ENCODE data around the gene ELMO3. TPM values are rescaled to one million over a fixed set of nuclear protein-coding genes. Genes with fewer than 3 reads are reported as not detected.

Gene ELMO3
- total RNA-seq, 4 donors from 2014 or later = 1.9 to 4.2 (median 3.1) TPM

DNA sequence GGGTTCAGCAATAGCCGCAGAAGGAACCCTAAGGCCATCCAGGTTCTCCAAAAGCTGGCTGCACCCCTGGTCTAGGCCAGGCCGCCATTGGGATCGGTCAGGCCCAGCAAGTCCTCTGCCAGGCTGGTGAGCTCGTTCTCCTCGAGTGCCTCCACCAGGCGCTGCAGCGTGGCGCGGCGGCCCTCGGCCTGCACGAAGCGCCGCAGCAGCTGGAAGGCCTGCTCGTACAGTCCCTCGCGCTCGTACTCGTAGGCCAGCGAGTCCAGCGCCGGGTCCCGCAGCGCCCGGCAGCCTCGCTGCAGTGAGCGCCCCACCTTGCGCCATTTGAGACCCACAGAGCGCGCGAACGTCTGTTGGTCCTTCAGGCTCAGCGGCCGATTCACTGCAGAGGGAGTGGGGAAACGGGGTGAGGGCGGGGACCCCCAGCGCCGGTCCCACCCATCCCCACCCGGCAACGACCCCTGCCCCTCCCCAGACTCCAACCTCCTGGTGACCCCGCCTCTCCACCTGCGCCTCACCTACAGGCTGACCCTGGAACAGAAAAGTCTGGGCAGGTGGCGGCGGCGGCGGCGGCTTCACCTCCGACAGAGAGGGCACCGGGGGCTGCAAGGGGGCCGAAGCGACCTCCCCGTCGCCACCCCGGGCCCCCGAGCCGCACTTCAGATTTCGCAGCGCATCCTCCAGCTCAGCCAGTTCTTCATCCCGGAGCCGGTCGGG lies 44.2 kb upstream of the ELMO3 start:
- TF ChIP-seq, protein P1, sequence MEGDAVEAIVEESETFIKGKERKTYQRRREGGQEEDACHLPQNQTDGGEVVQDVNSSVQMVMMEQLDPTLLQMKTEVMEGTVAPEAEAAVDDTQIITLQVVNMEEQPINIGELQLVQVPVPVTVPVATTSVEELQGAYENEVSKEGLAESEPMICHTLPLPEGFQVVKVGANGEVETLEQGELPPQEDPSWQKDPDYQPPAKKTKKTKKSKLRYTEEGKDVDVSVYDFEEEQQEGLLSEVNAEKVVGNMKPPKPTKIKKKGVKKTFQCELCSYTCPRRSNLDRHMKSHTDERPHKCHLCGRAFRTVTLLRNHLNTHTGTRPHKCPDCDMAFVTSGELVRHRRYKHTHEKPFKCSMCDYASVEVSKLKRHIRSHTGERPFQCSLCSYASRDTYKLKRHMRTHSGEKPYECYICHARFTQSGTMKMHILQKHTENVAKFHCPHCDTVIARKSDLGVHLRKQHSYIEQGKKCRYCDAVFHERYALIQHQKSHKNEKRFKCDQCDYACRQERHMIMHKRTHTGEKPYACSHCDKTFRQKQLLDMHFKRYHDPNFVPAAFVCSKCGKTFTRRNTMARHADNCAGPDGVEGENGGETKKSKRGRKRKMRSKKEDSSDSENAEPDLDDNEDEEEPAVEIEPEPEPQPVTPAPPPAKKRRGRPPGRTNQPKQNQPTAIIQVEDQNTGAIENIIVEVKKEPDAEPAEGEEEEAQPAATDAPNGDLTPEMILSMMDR (IDR thresholded peaks at IDR 0.05) = no peak
- ATAC-seq (ENCODE audit: low FRiP score) = no peak
- no peak for DNase-seq (ENCODE audit: low spot score)

DNA sequence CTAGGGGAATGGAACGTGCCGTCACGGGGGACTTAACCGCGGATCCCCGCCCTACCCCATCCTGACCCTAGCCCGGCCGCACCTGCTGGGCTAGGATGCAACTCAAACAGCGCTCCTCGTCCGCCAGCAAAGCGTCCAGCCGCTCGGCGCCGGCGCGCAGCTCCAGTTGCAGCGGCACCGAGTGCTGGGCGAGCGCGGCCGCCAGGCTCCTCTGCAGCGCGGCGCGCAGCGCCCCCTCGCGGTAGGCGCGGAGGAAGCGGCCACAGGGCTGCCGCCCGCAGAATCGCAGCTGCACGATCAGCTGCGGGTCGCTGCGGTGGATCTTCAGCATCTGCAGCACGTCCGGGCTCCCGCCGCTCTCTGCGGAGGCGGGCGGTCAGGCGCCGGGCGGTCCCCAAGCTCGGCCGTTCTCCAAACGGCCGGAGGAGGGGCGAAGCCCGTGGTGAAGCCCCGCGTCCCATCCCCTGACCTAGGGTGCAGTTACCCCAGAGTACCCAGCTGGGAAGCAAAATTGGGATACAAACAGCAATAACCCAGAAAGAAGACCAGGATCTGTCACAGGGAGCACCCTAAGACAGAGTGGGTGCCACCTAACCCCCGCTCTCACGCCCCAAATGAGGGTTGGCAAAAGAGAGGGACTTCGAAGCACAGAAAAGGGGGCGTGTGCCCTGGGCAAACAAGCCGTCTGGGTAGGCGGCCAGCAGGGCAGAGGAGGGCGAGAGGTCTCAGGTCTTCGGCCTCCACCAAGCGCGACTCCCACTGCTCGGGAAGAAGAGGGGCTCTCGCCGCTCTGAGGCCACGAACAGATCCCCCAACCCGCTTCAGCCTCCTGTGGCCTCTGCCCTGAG lies 43.4 kb upstream of the ELMO3 start:
- DNase-seq (ENCODE audit: low spot score) (no peak), ATAC-seq (ENCODE audit: low FRiP score) (peak; percentile 44)
- TF ChIP-seq, protein P1 (IDR thresholded peaks at IDR 0.05) = peak in 2 of 3 donors; percentile 84 to 98

DNA sequence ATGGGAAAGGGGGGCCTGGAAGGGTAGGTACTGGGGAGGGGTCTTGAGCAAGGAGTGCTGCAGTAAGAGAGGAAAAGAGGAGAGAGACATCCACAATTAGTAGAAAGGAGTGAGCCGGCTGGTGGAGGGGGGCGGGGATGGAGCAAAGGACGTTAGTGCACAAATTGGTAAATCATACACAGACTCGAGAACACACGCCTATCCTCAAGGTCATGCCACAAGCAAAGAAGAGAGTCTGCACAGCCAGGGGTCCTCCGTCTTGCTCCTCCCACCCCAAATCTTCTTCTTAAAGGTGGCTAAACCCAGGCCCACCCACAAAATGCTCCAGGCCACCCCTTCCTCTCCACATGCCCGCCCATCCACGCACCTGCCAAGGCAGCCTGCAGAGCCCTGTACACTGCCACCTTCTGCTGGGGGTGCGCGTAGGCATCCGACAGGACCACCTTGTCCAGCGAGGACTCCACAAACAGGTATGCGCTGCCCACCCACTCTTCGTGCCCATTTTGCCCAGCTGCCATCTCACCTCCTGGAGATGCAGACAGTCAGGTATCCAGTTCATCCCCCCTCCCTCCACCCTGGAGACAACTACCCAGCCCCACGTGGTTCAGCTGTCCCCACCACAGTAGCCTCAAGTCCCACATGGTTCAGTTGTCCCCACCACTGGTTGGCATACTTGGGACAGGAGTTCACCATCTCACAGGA lies 42.6 kb upstream of the ELMO3 start:
- TF ChIP-seq, protein P1 (IDR thresholded peaks at IDR 0.05) = no peak
- DNase-seq (ENCODE audit: low spot score) (no peak), ATAC-seq (ENCODE audit: low FRiP score) (no peak)

GRCh38 chr16:67157106-67157748 lies 41.7 kb upstream of the ELMO3 start:
- ATAC-seq (ENCODE audit: low FRiP score) (no peak), DNase-seq (ENCODE audit: low spot score) (no peak)
- TF ChIP-seq, protein P1 (IDR thresholded peaks at IDR 0.05) = no peak

DNA sequence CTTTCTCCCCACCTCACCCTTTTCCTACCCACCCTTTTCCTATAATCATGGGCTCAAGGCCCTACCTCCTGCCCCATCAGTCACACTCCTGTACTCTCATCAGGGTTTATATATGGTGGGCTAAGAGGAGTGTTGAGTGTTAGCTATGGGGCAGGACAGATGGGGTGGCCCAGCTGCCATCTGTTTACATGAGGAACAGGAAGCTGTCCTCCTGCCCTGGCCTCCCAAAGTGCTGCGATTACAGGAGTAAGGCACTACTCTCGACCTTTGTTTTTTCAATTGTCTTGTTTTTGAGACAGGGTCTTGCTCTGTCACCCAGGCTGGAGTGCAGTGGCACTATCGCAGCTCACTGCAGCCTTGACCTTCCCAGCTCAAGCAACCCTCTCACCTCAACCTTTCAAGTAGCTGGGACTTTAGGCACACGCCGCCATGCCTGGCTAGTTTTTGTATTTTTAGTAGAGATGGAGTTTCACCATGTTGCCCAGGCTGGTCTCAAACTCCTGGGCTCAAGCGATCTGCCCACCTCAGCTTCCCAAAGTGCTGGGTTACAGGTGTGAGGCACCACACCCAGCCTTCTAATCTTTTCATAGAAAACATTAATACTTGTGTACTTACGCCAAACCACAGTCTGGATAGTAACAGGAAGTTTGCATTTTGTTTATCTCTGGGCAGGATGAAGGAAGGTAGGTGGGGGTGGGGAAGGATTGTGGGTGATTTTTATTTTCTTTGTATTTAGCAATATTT lies 40.9 kb upstream of the ELMO3 start:
- ATAC-seq (ENCODE audit: low FRiP score) = no peak
- DNase-seq (ENCODE audit: low spot score) = no peak
- TF ChIP-seq, protein P1 (IDR thresholded peaks at IDR 0.05) = no peak

All from omental fat pad (tissue), 4 donors.